Neural progenitor cell (in vitro differentiated cells): ENCODE data around the gene TSC2. TPM values are rescaled to one million over a fixed set of nuclear protein-coding genes. Genes with fewer than 3 reads are reported as not detected.
A peak's percentile ranks its signal among the peaks of the same experiment; 100 is the strongest.
"Not testable (repeated sequence)": the region's sequence is repeated elsewhere in the genome, so short reads cannot be mapped to it uniquely, and the experiment has no call there.

ENCODE experiments used
- DNase-seq: peaks from one replicate; pipeline ENCODE4 v3.0.0-alpha.2; 2016; ENCODE audit warnings: low spot score
- H2AFZ ChIP-seq: fragments of 200-600 bp; sonication (generic); replicated peaks from 2 replicates; pipeline ENCODE4 v1.6.1; 2016; ENCODE audit warnings: antibody characterized with exemption
- H3F3A ChIP-seq: fragments of 200-600 bp; sonication (generic); 2 replicates; pipeline ENCODE4 v1.6.1; 2016; ENCODE audit warnings: antibody characterized with exemption, low read depth
- H3K27ac ChIP-seq: fragments of 200-600 bp; sonication (generic); 2 replicates; pipeline ENCODE4 v1.5.1; 2016; ENCODE audit warnings: mild to moderate bottlenecking
- H3K27me3 ChIP-seq: fragments of 200-600 bp; sonication (generic); 2 replicates; pipeline ENCODE4 v1.6.1; 2016; ENCODE audit warnings: mild to moderate bottlenecking, moderate library complexity
- H3K36me3 ChIP-seq: fragments of 200-600 bp; sonication (generic); 2 replicates; pipeline ENCODE4 v1.5.1; 2016
- H3K4me1 ChIP-seq: fragments of 200-600 bp; sonication (generic); 2 replicates; pipeline ENCODE4 v1.6.1; 2016; ENCODE audit warnings: mixed run types
- H3K4me2 ChIP-seq: fragments of 200-600 bp; sonication (generic); 2 replicates; pipeline ENCODE4 v1.6.1; 2016
- H3K4me3 ChIP-seq: fragments of 200-600 bp; sonication (generic); 2 replicates; pipeline ENCODE4 v1.5.1; 2016
- H3K79me2 ChIP-seq: fragments of 200-600 bp; sonication (generic); 2 replicates; pipeline ENCODE4 v1.6.1; 2016; ENCODE audit warnings: low read depth
- H3K9ac ChIP-seq: fragments of 200-600 bp; sonication (generic); 2 replicates; pipeline ENCODE4 v1.6.1; 2016
- H3K9me3 ChIP-seq: fragments of 200-600 bp; sonication (generic); 2 replicates; pipeline ENCODE4 v1.5.1; 2016; ENCODE audit warnings: low read depth
- H4K20me1 ChIP-seq: fragments of 200-600 bp; sonication (generic); 2 replicates; pipeline ENCODE4 v1.6.1; 2016; ENCODE audit warnings: low read depth
- H3K27ac Mint-ChIP-seq: 3 replicates; pipeline ENCODE4 v1.8.0; 2021; ENCODE audit warnings: mixed read lengths
- H3K27me3 Mint-ChIP-seq: 2 replicates; pipeline ENCODE4 v1.8.0; 2022; ENCODE audit warnings: low read depth, mild to moderate bottlenecking, inconsistent platforms, moderate library complexity, mixed read lengths; ENCODE audit not compliant: insufficient read depth
- H3K36me3 Mint-ChIP-seq: 3 replicates; pipeline ENCODE4 v1.8.0; 2021; ENCODE audit warnings: mixed read lengths
- H3K4me1 Mint-ChIP-seq: 3 replicates; pipeline ENCODE4 v1.8.0; 2021; ENCODE audit warnings: mixed read lengths
- H3K4me3 Mint-ChIP-seq: 3 replicates; pipeline ENCODE4 v1.8.0; 2021; ENCODE audit warnings: mild to moderate bottlenecking, moderate library complexity, mixed read lengths
- H3K9me3 Mint-ChIP-seq: 3 replicates; pipeline ENCODE4 v1.8.0; 2020; ENCODE audit warnings: mixed read lengths
- EZH2 ChIP-seq: fragments of 200-600 bp; sonication (generic); IDR thresholded peaks from 2 replicates; pipeline ENCODE4 v1.6.1; 2017; ENCODE audit warnings: antibody characterized with exemption, mild to moderate bottlenecking, moderate library complexity
- EZH2phosphoT487 ChIP-seq: fragments of 200-600 bp; sonication (generic); IDR thresholded peaks from 2 replicates; pipeline ENCODE4 v1.6.1; 2017; ENCODE audit warnings: antibody characterized with exemption
- total RNA-seq: library from RNA; depleted of rRNA; stranded (reverse); fragments of >200 nt; gene quantifications from 2 replicates; pipeline ENCODE4 v1.2.3, GENCODE V29; 2015; ENCODE audit warnings: low replicate concordance
- TF ChIP-seq, protein P1 (sequence below): fragments of 200-600 bp; sonication (generic); IDR thresholded peaks from 2 replicates; pipeline ENCODE4 v1.5.1; 2017; ENCODE audit warnings: antibody characterized with exemption, mild to moderate bottlenecking

TSC2 gene
- total RNA-seq, 1 donor from 2014 or later: 55.1 TPM

DNA sequence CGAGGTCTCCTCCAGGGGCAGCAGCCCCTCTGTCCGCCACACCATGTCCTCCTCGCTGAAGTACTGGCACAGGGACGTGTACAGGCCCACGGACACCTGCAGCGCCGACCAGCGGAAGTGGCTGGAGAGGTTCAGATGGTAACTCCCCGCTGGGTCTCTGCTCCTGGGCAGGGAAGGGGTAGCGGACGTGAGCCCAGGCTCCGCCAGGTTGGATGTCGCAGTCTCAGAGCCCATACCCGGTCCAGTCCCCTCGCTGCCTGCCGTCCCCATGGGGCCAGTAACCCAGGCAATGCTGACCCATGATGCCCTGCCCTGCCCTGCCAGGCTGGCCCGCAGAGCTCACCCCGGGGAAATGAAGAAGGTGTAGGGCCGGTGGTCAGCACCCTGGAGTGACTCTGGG, 54.7 kb downstream of the TSC2 start:
- H3K4me1 Mint-ChIP-seq: no peaks in the 10 kb centered on the region
- no peaks in the 10 kb centered on the region for H3K27me3 Mint-ChIP-seq
- H3K36me3 Mint-ChIP-seq: peaks cover 2% of the 10 kb centered on the region

DNA sequence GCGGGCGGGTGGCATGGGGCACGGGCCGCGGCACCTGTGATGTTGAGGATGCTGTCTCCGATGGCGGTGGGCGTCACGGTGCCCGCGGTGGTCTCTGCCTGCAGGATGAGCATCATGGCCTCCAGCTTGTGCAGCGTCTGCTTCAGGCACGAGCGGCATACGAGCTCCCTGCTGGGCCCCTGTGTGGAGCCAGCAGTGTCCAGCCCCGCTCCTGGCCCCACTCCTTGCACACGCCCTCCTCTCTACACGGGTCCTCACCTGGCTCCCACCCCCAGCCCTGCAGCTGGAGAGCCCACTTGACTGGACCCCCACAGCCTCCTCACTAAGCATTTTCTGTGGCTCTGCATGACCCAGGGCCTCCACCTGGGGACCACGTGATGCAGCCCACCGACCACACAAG, 56.7 kb downstream of the TSC2 start:
- not testable (repeated sequence) for H3K4me3 Mint-ChIP-seq, H3K36me3 Mint-ChIP-seq, H3K4me2 ChIP-seq, H3K27ac Mint-ChIP-seq, H3K27ac ChIP-seq, H3K4me1 ChIP-seq, H2AFZ ChIP-seq, H3F3A ChIP-seq, H4K20me1 ChIP-seq, H3K27me3 Mint-ChIP-seq, H3K4me3 ChIP-seq, DNase-seq, H3K27me3 ChIP-seq, H3K79me2 ChIP-seq, H3K4me1 Mint-ChIP-seq, H3K36me3 ChIP-seq, H3K9me3 ChIP-seq, H3K9me3 Mint-ChIP-seq, H3K9ac ChIP-seq

More for the DNA sequence above, 54.7 kb downstream of the TSC2 start:
- TF ChIP-seq EZH2 (no peak), EZH2phosphoT487 (no peak)
- TF ChIP-seq, protein P1, sequence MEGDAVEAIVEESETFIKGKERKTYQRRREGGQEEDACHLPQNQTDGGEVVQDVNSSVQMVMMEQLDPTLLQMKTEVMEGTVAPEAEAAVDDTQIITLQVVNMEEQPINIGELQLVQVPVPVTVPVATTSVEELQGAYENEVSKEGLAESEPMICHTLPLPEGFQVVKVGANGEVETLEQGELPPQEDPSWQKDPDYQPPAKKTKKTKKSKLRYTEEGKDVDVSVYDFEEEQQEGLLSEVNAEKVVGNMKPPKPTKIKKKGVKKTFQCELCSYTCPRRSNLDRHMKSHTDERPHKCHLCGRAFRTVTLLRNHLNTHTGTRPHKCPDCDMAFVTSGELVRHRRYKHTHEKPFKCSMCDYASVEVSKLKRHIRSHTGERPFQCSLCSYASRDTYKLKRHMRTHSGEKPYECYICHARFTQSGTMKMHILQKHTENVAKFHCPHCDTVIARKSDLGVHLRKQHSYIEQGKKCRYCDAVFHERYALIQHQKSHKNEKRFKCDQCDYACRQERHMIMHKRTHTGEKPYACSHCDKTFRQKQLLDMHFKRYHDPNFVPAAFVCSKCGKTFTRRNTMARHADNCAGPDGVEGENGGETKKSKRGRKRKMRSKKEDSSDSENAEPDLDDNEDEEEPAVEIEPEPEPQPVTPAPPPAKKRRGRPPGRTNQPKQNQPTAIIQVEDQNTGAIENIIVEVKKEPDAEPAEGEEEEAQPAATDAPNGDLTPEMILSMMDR: no peak
- Histone ChIP-seq H3K9ac (no peak overlapping the region), H3K4me2 (no peak overlapping the region), H3K4me1 (no peaks in the 10 kb centered on the region), H2AFZ (no peak overlapping the region), H3K4me3 (no peak overlapping the region), H4K20me1 (no peaks in the 10 kb centered on the region), H3K27me3 (no peaks in the 10 kb centered on the region), H3K9me3 (no peaks in the 10 kb centered on the region), H3K79me2 (no peaks in the 10 kb centered on the region), H3K36me3 (no peaks in the 10 kb centered on the region), H3F3A (no peaks in the 10 kb centered on the region), H3K27ac (no peak overlapping the region)
- Mint-ChIP-seq H3K4me3 (no peak overlapping the region), H3K27ac (no peak overlapping the region), H3K9me3 (no peaks in the 10 kb centered on the region)
- no peak for DNase-seq

DNA sequence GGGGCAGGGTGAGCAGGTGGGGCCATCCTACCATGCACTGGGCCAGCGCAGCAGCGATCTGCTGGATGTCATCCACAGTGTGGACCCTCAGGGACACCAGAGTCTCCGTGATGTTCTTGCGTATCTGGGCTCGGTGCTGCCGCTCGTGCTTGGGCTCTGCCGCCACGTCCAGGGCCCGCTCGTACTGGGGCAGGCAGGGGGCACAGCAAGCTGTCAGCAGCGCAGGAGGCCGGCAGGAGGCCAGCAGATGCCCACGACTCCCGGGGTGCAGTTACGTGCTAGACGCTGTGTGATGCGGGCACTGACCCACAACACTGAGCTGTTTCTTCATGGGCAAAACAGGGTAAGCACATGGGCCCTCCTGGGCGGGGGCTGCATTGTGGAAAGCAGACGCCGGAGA, 57.5 kb downstream of the TSC2 start:
- H3F3A ChIP-seq, H3K9me3 Mint-ChIP-seq, H3K9me3 ChIP-seq, H3K36me3 Mint-ChIP-seq, H3K4me1 ChIP-seq, H3K36me3 ChIP-seq, H4K20me1 ChIP-seq, H3K27me3 Mint-ChIP-seq, H3K27me3 ChIP-seq, H2AFZ ChIP-seq, H3K4me1 Mint-ChIP-seq, H3K27ac Mint-ChIP-seq, H3K9ac ChIP-seq, H3K79me2 ChIP-seq, H3K27ac ChIP-seq, DNase-seq, H3K4me3 Mint-ChIP-seq, H3K4me3 ChIP-seq, H3K4me2 ChIP-seq: not testable (repeated sequence)

DNA sequence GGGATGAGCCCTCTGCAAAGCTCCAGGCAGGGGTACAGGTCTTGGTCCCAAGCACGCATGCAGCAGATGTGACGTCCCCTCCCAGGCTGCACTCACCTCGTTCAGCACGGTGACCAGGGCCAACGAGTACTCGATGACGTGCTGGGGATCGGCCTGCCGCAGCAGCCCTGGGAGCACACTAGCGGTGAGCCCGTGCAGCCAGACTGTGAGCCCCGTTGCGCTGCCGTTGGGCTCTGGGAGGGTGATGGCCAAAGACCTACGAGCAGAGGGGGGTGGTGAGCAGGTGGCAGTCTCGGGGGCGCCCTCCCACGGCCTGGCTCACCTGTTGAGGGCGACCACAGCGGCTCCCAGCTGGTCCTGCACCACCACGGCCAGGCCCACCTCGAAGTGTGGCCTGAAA, 58.0 kb downstream of the TSC2 start:
- H3K4me1 Mint-ChIP-seq: not testable (repeated sequence)

DNA sequence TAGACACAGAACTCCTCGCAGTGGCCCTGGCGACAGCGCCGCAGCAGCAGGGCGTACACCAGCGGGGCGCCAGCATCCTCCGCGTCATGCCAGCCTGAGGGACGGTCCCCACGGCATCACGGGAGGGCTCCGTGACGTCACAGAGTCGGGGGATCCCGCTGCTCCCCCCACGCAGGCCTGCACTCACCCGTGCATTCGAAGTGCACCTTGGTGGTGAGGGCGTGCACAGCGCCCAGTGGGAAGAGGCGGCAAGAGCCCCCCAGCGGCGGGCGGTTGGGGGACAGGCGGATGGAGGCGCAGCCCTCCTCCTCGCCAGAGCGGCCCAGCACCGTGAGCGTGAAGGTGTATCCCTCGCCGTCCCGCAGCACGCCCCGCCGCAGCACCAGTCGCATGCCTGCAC, 58.4 kb downstream of the TSC2 start:
- not testable (repeated sequence) for H3K4me1 ChIP-seq, H3K36me3 ChIP-seq, H3K4me3 ChIP-seq, H3K27ac Mint-ChIP-seq, H3K4me1 Mint-ChIP-seq, H2AFZ ChIP-seq, H3K27ac ChIP-seq, H3K27me3 ChIP-seq, H3K4me2 ChIP-seq, H3K4me3 Mint-ChIP-seq, H3K36me3 Mint-ChIP-seq, H3K9me3 ChIP-seq, H4K20me1 ChIP-seq, H3K79me2 ChIP-seq, DNase-seq, H3K27me3 Mint-ChIP-seq, H3K9ac ChIP-seq, H3K9me3 Mint-ChIP-seq, H3F3A ChIP-seq

More for the DNA sequence above, 58.0 kb downstream of the TSC2 start:
- H3K36me3 ChIP-seq, H3K4me3 ChIP-seq, H4K20me1 ChIP-seq, H3K36me3 Mint-ChIP-seq, H3K9ac ChIP-seq, H3K9me3 Mint-ChIP-seq, H3K79me2 ChIP-seq, H3K27me3 Mint-ChIP-seq, H2AFZ ChIP-seq, H3K4me2 ChIP-seq, H3K27me3 ChIP-seq, DNase-seq, H3K27ac ChIP-seq, H3K27ac Mint-ChIP-seq, H3K9me3 ChIP-seq, H3K4me1 ChIP-seq, H3K4me3 Mint-ChIP-seq, H3F3A ChIP-seq: not testable (repeated sequence)

DNA sequence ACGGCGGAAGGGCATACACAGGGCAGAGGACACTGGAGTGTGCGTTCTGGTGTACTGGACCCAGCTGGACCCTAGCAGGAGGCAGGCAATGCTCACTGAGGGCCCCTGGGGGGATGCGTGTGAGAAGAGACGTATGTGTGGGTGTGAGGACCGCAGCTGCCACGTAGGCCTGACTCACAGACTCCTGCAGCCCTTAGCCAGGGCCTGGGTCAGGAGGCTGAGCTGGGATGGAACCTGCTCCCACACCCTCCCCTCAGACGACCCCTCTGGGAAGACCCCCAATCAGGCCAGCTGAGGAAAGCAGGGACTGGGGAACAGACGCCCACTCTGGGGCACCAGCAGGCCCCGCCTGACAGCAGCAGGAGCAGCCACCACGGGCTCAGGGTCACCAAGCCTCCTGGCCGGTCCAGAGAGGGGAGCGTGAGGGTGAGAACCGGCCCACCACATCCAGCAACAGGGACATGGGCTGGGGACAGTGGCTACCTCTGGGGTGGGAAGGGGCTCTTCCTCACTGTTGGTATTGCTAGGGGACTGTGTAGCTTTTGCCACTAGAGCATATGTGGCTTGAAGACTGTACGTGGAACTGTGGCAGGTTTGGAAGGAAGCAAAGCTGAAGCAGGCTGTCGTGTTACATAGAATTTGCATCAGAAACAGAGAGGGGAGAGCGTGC, 59.5 kb downstream of the TSC2 start:
- H3K9me3 ChIP-seq, DNase-seq, H3K27me3 ChIP-seq, H3K4me3 Mint-ChIP-seq, H3K4me3 ChIP-seq, H3K27ac ChIP-seq, H3K4me2 ChIP-seq, H3K9me3 Mint-ChIP-seq, H3K27me3 Mint-ChIP-seq, H3K4me1 ChIP-seq, H4K20me1 ChIP-seq, H2AFZ ChIP-seq, H3K36me3 Mint-ChIP-seq, H3F3A ChIP-seq, H3K36me3 ChIP-seq, H3K4me1 Mint-ChIP-seq, H3K9ac ChIP-seq, H3K79me2 ChIP-seq: not testable (repeated sequence)
- H3K27ac Mint-ChIP-seq: peak overlapping the region; percentile 25

DNA sequence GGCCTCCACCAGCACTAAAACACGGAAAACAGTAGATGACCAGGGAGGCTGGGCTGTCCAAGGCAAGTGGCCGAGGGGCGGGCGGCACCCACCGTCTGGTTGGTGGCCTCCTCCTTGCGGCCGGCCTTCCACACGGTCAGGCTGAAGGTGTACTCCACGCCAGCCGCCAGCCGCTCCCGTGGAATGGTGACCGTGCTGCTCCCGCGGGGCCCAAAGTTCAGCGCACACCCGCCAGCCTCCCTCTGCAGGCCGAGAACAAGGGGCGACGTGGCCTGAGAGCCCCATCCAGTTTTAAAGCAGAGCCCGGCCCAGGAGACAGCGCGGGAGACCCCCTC, 60.0 kb downstream of the TSC2 start:
- H3K27me3 Mint-ChIP-seq, H3K9ac ChIP-seq, H3K4me1 ChIP-seq, H2AFZ ChIP-seq, H3K27ac ChIP-seq, H4K20me1 ChIP-seq, H3K4me3 Mint-ChIP-seq, H3K36me3 Mint-ChIP-seq, H3K4me1 Mint-ChIP-seq, H3K9me3 Mint-ChIP-seq, H3K4me2 ChIP-seq, H3K79me2 ChIP-seq, H3K27me3 ChIP-seq, H3K36me3 ChIP-seq, H3K4me3 ChIP-seq, DNase-seq, H3F3A ChIP-seq, H3K9me3 ChIP-seq: not testable (repeated sequence)
- peak overlapping the region; percentile 25 for H3K27ac Mint-ChIP-seq
